Kidney tubule cell (primary cell): Measurements from ENCODE around the gene CTU1.

Source experiments
- DNase-seq: peaks from one replicate; pipeline ENCODE4 v3.0.0-alpha.2; 2018; ENCODE audit warnings: low spot score

Gene CTU1

GRCh38 chr19:51082611-51083010, 25.6 kb downstream of the CTU1 start, which contains the start of gene KLK14:
Gene KLK14 (minus strand): TSS chr19:51082887. CDS start chr19:51082614, 273 bp downstream.
- no peak for DNase-seq

- no peak for DNase-seq
Measured at GRCh38 chr19:51081476-51081875, 26.7 kb downstream of the CTU1 start.

- DNase-seq = no peak
Measured at GRCh38 chr19:51079481-51080110, 28.6 kb downstream of the CTU1 start.

GRCh38 chr19:51078731-51079130, 29.5 kb downstream of the CTU1 start:
- no peak for DNase-seq

GRCh38 chr19:51078104-51078503, 30.1 kb downstream of the CTU1 start:
- no peak for DNase-seq

GRCh38 chr19:51076631-51077213, 31.5 kb downstream of the CTU1 start:
- DNase-seq = no peak

GRCh38 chr19:51075998-51076397, 32.2 kb downstream of the CTU1 start:
- DNase-seq = no peak

GRCh38 chr19:51071095-51071405, 37.2 kb downstream of the CTU1 start:
- DNase-seq = no peak

- DNase-seq = no peak
Measured at GRCh38 chr19:51070334-51071094, 37.7 kb downstream of the CTU1 start.

- DNase-seq = no peak
Measured at GRCh38 chr19:51066393-51067186, 41.6 kb downstream of the CTU1 start.

- no peak for DNase-seq
Measured at GRCh38 chr19:51065221-51065960, 42.8 kb downstream of the CTU1 start.

- peak; percentile 25 for DNase-seq
Measured at GRCh38 chr19:51064534-51065220, 43.5 kb downstream of the CTU1 start, which contains the start of gene KLK13. Gene KLK13 (minus strand): TSS chr19:51065092. CDS start chr19:51065067, 25 bp downstream.

GRCh38 chr19:51063664-51064063, 44.5 kb downstream of the CTU1 start:
- no peak for DNase-seq

- no peak for DNase-seq
Measured at GRCh38 chr19:51060973-51061372, 47.2 kb downstream of the CTU1 start.

GRCh38 chr19:51060336-51060735, 47.9 kb downstream of the CTU1 start:
- no peak for DNase-seq

GRCh38 chr19:51059715-51060114, 48.5 kb downstream of the CTU1 start:
- no peak for DNase-seq

GRCh38 chr19:51055866-51056265, 52.3 kb downstream of the CTU1 start:
- no peak for DNase-seq
